HFFc6 (cell line): Measurements from ENCODE around the gene TXNRD2. TPM values are rescaled to one million over a fixed set of nuclear protein-coding genes. Genes with fewer than 3 reads are reported as not detected.

Source experiments
- DNase-seq: peaks from one replicate; pipeline ENCODE4 v3.0.0-alpha.2; 2018
- H3K27ac Mint-ChIP-seq: 2 replicates; pipeline ENCODE4 v1.8.0; 2020; ENCODE audit warnings: mild to moderate bottlenecking, mixed read lengths
- H3K27me3 Mint-ChIP-seq: 2 replicates; pipeline ENCODE4 v1.8.0; 2021; ENCODE audit warnings: mild to moderate bottlenecking, moderate library complexity, mixed read lengths; ENCODE audit not compliant: insufficient read depth
- H3K36me3 Mint-ChIP-seq: 2 replicates; pipeline ENCODE4 v1.8.0; 2021; ENCODE audit warnings: low read depth, mixed read lengths
- H3K4me1 Mint-ChIP-seq: 2 replicates; pipeline ENCODE4 v1.8.0; 2020; ENCODE audit warnings: low read depth, mixed read lengths
- H3K4me3 Mint-ChIP-seq: 2 replicates; pipeline ENCODE4 v1.8.0; 2020; ENCODE audit warnings: mild to moderate bottlenecking, moderate library complexity, mixed read lengths
- H3K9me3 Mint-ChIP-seq: 2 replicates; pipeline ENCODE4 v1.8.0; 2020; ENCODE audit warnings: mild to moderate bottlenecking, mixed read lengths
- CTCF ChIP-seq: fragments of 200-600 bp; sonication (generic); IDR thresholded peaks from 2 replicates; pipeline ENCODE4 v1.5.0; 2021; ENCODE audit warnings: antibody characterized with exemption, mild to moderate bottlenecking
- total RNA-seq, 6 experiments: library from RNA; stranded (reverse); fragmentation: NEBNext Ultra II Directional; extraction: Animal tissue kit (Norgen Biotek cat#: 25700); gene quantifications; 2 replicates in 1 of 6; 3 replicates in 5 of 6; pipeline ENCODE4 v1.2.3, GENCODE V29; 2021

TXNRD2 gene
- total RNA-seq, 6 experiments from 2014 or later: 24.8 to 30.6 (median 28.3) TPM

GRCh38 chr22:19849835-19850762 lies 91.5 kb downstream of the TXNRD2 start:
- H3K4me1 Mint-ChIP-seq: peaks cover 56% of the 10 kb centered on the region

GRCh38 chr22:19848298-19849224 lies 93.1 kb downstream of the TXNRD2 start:
- TF ChIP-seq CTCF: no peak
- Mint-ChIP-seq H3K27ac (peak overlapping the region; percentile 49), H3K4me1 (peaks cover 66% of the 10 kb centered on the region), H3K4me3 (no peak overlapping the region; the same call in 1 of the 2 replicates), H3K36me3 (peaks cover 20% of the 10 kb centered on the region), H3K9me3 (no peaks in the 10 kb centered on the region), H3K27me3 (peaks cover 3% of the 10 kb centered on the region)
- DNase-seq: peak; percentile 23

More at GRCh38 chr22:19849835-19850762, 91.5 kb downstream of the TXNRD2 start:
- Mint-ChIP-seq H3K9me3 (no peaks in the 10 kb centered on the region), H3K36me3 (peaks cover 26% of the 10 kb centered on the region), H3K27me3 (peaks cover 3% of the 10 kb centered on the region), H3K27ac (peak overlapping the region; percentile 59), H3K4me3 (no peak overlapping the region)
- no peak for DNase-seq
- TF ChIP-seq CTCF: no peak

- Mint-ChIP-seq H3K9me3 (no peaks in the 10 kb centered on the region), H3K4me1 (peaks cover 53% of the 10 kb centered on the region), H3K27me3 (peaks cover 3% of the 10 kb centered on the region), H3K4me3 (no peak overlapping the region), H3K27ac (no peak overlapping the region), H3K36me3 (peaks cover 13% of the 10 kb centered on the region)
- TF ChIP-seq CTCF: no peak
- DNase-seq: no peak
Measured at GRCh38 chr22:19847345-19847632, 94.3 kb downstream of the TXNRD2 start.

GRCh38 chr22:19846620-19847344 lies 94.8 kb downstream of the TXNRD2 start:
- Mint-ChIP-seq H3K27ac (no peak overlapping the region), H3K27me3 (peaks cover 3% of the 10 kb centered on the region; the same call in 1 of the 2 replicates), H3K36me3 (peaks cover 13% of the 10 kb centered on the region), H3K4me3 (no peak overlapping the region), H3K4me1 (peaks cover 50% of the 10 kb centered on the region), H3K9me3 (no peaks in the 10 kb centered on the region)
- DNase-seq: no peak
- no peak for TF ChIP-seq CTCF
